Brain microvascular endothelial cell (primary cell): Measurements from ENCODE around the gene WDR31.

Experiments
- DNase-seq: peaks from one replicate; pipeline ENCODE4 v3.0.0-alpha.2; 2020
- H3K27ac ChIP-seq: fragments of 250-450 bp; sonication (Bioruptor Pico); 2 replicates; pipeline ENCODE4 v1.5.1; 2020; ENCODE audit warnings: mild to moderate bottlenecking, moderate library complexity
- H3K27me3 ChIP-seq: fragments of 250-450 bp; sonication (Bioruptor Pico); replicated peaks from 2 replicates; pipeline ENCODE4 v1.5.1; 2020; ENCODE audit warnings: mild to moderate bottlenecking
- H3K36me3 ChIP-seq: fragments of 250-450 bp; sonication (Bioruptor Pico); replicated peaks from 2 replicates; pipeline ENCODE4 v1.5.1; 2020; ENCODE audit warnings: mild to moderate bottlenecking
- H3K4me3 ChIP-seq: 2 replicates; pipeline ENCODE4 v1.5.1; 2011; ENCODE audit warnings: low read depth, mild to moderate bottlenecking, control low read depth, low read length, moderate library complexity
- in situ Hi-C: cut with HindIII; loops from 2 replicates; pipeline ENCODE4 v1.10.0; 2017; ENCODE audit warnings: low sequenced_read_pairs, low pct_ligation_motif_present
- TF ChIP-seq, protein P1 (sequence below): IDR thresholded peaks from 2 replicates; pipeline ENCODE4 v1.5.1; 2011; ENCODE audit warnings: low read depth, mild to moderate bottlenecking, moderate library complexity, low read length, control low read depth, inconsistent platforms; ENCODE audit errors: missing control alignments

Gene WDR31

DNA sequence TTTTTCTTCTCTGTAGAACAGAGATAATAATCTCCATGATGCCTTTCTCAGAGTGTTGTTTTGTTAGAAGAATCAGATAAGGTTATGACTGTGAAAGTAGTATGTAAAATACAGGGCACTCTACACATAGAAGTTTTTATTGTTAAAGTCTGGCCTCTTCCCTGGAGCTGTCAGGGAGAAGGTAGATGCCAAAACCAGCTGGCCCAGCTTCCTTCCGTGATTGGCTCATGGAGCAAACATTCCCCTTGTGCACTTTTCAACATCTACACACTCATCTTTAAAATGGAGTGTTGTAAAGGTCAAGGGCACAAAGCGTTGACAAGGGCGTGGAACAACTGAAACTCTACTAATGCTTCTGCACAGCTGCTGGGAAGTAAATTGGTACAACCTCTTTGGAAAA is 29.5 kb downstream of the WDR31 start:
- H3K36me3 ChIP-seq, result no peaks in the 10 kb centered on the region
- H3K4me3 ChIP-seq, result no peak overlapping the region
- no peak for DNase-seq
- TF ChIP-seq, protein P1, sequence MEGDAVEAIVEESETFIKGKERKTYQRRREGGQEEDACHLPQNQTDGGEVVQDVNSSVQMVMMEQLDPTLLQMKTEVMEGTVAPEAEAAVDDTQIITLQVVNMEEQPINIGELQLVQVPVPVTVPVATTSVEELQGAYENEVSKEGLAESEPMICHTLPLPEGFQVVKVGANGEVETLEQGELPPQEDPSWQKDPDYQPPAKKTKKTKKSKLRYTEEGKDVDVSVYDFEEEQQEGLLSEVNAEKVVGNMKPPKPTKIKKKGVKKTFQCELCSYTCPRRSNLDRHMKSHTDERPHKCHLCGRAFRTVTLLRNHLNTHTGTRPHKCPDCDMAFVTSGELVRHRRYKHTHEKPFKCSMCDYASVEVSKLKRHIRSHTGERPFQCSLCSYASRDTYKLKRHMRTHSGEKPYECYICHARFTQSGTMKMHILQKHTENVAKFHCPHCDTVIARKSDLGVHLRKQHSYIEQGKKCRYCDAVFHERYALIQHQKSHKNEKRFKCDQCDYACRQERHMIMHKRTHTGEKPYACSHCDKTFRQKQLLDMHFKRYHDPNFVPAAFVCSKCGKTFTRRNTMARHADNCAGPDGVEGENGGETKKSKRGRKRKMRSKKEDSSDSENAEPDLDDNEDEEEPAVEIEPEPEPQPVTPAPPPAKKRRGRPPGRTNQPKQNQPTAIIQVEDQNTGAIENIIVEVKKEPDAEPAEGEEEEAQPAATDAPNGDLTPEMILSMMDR, result no peak
- in situ Hi-C loops, result no loop called here
- no peaks in the 10 kb centered on the region for H3K27me3 ChIP-seq
- H3K27ac ChIP-seq, result no peak overlapping the region

DNA sequence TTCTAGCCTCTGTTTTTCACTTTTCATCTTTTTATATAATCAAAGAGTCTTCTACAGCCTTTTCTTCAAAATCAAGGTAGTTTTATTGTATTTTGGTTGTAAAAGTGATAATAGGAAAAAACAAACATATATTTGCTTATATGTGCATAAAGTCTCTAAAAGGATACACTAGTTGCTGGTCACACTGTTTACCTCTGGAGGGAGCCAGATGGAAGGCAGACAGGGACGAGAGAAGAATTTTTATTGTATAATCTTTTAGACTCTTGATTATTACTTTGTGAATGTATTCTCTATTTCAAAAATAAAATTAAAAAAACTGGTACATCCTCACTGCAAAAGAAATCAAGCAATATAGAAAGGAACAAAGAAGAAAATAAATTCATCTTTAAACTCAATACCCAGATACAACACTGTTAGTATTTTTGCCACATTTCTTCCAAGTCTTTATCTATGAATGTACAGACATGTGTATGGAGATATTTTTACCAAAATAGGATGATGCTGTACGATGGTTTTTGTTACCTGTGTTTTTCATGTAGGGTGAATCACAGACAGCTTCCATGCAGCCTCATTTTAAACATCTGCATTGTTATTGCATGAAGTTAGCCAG is 30.8 kb downstream of the WDR31 start:
- H3K27me3 ChIP-seq, result no peaks in the 10 kb centered on the region
- in situ Hi-C loops, result no loop called here
- peak; percentile 36 for DNase-seq
- no peak overlapping the region for H3K4me3 ChIP-seq
- TF ChIP-seq, protein P1, result peak; percentile 80
- H3K27ac ChIP-seq, result no peak overlapping the region
- no peaks in the 10 kb centered on the region for H3K36me3 ChIP-seq

DNA sequence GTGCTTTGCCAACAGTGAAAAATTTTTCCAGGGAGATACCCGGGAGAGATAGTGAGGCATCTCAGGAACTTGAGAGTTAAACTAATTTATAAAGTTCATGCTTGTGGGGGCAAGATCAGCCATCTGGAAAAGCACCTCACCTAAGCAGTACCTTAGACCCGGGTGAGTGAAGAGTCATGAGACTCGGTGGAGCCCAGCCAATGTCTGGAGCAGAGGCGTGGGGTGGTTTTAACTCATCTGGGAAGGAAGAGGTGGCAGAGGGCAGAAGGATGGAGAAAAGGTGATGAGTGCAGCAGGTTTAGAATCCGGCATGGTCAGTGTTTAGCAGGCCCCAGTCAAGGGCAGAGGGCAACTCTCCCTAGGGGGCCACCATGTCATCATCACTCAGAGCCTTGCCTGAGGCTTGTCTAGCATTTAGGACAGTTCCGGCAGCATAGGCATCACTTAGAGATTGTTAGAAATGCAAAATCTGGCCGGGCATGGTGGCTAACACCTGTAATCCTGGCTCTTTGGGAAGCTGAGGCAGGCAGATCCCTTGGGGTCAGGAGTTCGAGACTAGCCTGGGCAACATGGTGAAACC is 32.6 kb downstream of the WDR31 start:
- Histone ChIP-seq H3K27me3 (no peaks in the 10 kb centered on the region), H3K27ac (no peak overlapping the region), H3K4me3 (no peak overlapping the region), H3K36me3 (no peaks in the 10 kb centered on the region)
- in situ Hi-C loops, result no loop called here
- DNase-seq, result no peak
- TF ChIP-seq, protein P1, result no peak

DNA sequence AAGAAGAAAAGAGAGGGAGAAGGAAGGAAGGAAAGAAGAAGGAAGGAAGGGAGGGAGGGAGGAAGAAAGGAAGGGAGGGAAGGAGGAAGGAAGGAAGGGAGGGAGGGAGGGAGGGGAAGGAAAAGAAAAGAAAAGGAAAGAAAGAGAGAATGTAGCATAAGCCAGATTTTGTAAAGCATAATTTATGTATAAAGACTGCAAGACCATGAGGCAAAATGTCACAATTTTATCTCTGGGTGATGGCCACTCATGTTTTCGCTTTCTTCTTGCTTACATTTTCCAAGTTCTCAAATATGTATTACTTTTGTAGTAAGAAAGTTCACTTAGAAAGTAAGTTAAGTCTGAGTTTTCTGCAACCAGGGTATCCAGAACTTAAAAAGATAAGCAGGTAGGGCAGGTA is 33.5 kb downstream of the WDR31 start:
- Histone ChIP-seq H3K36me3 (no peaks in the 10 kb centered on the region), H3K27me3 (no peaks in the 10 kb centered on the region), H3K27ac (no peak overlapping the region), H3K4me3 (no peak overlapping the region)
- no peak for DNase-seq
- in situ Hi-C loops, result no loop called here
- TF ChIP-seq, protein P1, result no peak

DNA sequence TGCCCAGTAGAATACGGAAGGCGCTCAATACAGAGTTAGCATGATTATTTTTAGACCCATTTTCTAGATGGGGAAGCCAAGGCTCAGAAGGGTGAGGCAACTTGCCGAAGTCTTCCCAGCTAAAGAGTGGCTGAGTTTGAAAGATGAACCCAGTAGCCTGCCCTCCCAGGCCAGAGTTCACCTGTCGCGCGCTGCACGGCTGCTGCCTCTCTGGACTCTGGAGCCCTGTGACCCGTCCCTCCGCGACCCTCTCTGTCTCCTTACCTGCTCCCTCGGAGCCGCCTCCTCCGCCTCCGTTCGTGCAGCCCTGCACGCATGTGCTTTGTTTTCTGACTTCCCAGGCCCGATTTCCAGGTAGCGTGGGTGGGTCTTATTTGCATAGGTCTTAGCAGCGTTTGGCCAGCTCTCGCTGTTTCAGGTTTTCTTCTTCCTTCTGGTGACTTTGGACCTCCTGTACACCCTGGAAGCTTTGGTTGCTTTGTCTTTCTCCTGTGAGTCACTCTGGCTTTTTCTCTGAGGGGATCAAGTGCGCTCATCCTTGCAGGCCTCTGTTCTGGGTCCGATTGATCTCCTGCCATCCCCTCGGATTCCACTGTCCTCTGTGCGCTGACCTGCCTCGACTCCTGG is 37.2 kb downstream of the WDR31 start, which contains the start of gene RNF183:
Gene RNF183 (minus strand): TSS at position 585 of the 627 bp plus-strand sequence. CDS start 5,192 bp downstream, outside the sequence.
- no peaks in the 10 kb centered on the region for H3K27me3 ChIP-seq
- TF ChIP-seq, protein P1, result no peak
- H3K27ac ChIP-seq, result no peak within 1 kb of the TSS
- DNase-seq, result no peak
- in situ Hi-C loops, result no loop called here
- H3K36me3 ChIP-seq, result no peaks in the 10 kb centered on the region
- H3K4me3 ChIP-seq, result no peak within 1 kb of the TSS
